Small intestine (tissue), 7 donors: ENCODE results near the gene TBC1D14. TPM values are rescaled to one million over a fixed set of nuclear protein-coding genes. Genes with fewer than 3 reads are reported as not detected.

Experiments
- DNase-seq, 2 donors: peaks; one replicate each; pipeline versions ENCODE4 v3.0.0 to v3.0.0-alpha.2; 2013
- FAIRE-seq: peaks from 2 replicates; lab custom pipeline; 2012; peaks lifted over from hg19 to GRCh38; lab: Jason Lieb, UNC
- H3K27ac ChIP-seq, 3 donors: one replicate each; pipeline ENCODE4 v1.5.1; 2013; ENCODE audit warnings: low read length in 2 of 3, mild to moderate bottlenecking in 2 of 3, control low read depth in 1 of 3, inconsistent platforms in 1 of 3, low read depth in 1 of 3, moderate library complexity in 1 of 3
- H3K27me3 ChIP-seq, 3 donors: one replicate each; pipeline ENCODE4 v1.6.1; 2013; ENCODE audit warnings: low read length in 3 of 3, inconsistent platforms in 1 of 3; ENCODE audit not compliant: control insufficient read depth in 3 of 3, insufficient read depth in 3 of 3
- H3K36me3 ChIP-seq, 3 donors: one replicate each; pipeline ENCODE4 v1.6.1; 2013; ENCODE audit warnings: low read length in 3 of 3, inconsistent platforms in 1 of 3, low read depth in 1 of 3, mild to moderate bottlenecking in 1 of 3, moderate library complexity in 1 of 3; ENCODE audit not compliant: control insufficient read depth in 3 of 3, insufficient read depth in 2 of 3
- H3K4me1 ChIP-seq, 3 donors: one replicate each; pipeline ENCODE4 v1.6.1; 2013; ENCODE audit warnings: low read length in 2 of 3, inconsistent platforms in 1 of 3, low read depth in 1 of 3, mild to moderate bottlenecking in 1 of 3, moderate library complexity in 1 of 3; ENCODE audit not compliant: control insufficient read depth in 3 of 3, insufficient read depth in 2 of 3
- H3K4me3 ChIP-seq, 3 donors: one replicate each; pipeline ENCODE4 v1.5.1; 2013; ENCODE audit warnings: low read length in 3 of 3, control low read depth in 1 of 3, inconsistent platforms in 1 of 3, low read depth in 1 of 3, mild to moderate bottlenecking in 1 of 3, moderate library complexity in 1 of 3
- H3K9me3 ChIP-seq, 2 donors: one replicate each; pipeline ENCODE4 v1.6.1; 2013; ENCODE audit warnings: low read depth in 1 of 2, low read length in 1 of 2; ENCODE audit not compliant: control insufficient read depth in 2 of 2, insufficient read depth in 1 of 2
- WGBS, 3 donors: extraction: QIAGEN DNeasy Blood & Tissue Kit; methylation state at CpG; one replicate each; pipeline ENCODE4 v1.1.7; 2013; 5-methylcytosine and 5-hydroxymethylcytosine counted together
- polyA plus RNA-seq, 4 donors: library from polyadenylated mRNA; stranded (reverse) in 3 of 4; unstranded in 1 of 4; fragments of 200-250 nt in 3 of 4; fragments of 120-200 nt in 1 of 4; gene quantifications; one replicate each; pipeline versions ENCODE4 v1.2.1 to v1.2.3, GENCODE V29; 2013
- donor health status: healthy with polysubstance abuse.
- donor health status: control.
- donor health status: control.
- donor health status: Bipolar disorder and iron deficiency.
- donor health status: healthy.

TBC1D14 gene
- polyA plus RNA-seq, 4 donors: 16.8 to 57.8 (median 25.2) TPM

GRCh38 chr4:7045961-7046921 lies 136.6 kb downstream of the TBC1D14 start:
- Histone ChIP-seq H3K27me3 (peaks cover 0 to 3% (median 0%) of the 10 kb centered on the region in 3 donors), H3K27ac (no peak overlapping the region), H3K9me3 (no peaks in the 10 kb centered on the region), H3K4me3 (no peak overlapping the region), H3K4me1 (peaks cover 0 to 18% (median 16%) of the 10 kb centered on the region in 3 donors), H3K36me3 (peaks cover 0 to 56% (median 0%) of the 10 kb centered on the region in 3 donors)
- DNase-seq: no peak
- FAIRE-seq: no peak
- WGBS, 3 donors: 80 to 86% (median 85%) methylated on average over 23 of the region's 23 CpGs

GRCh38 chr4:7046971-7047370 lies 137.3 kb downstream of the TBC1D14 start:
- no peaks in the 10 kb centered on the region for H3K9me3 ChIP-seq
- no peak for FAIRE-seq
- 88 to 93% (median 92%) methylated on average over 9 of the region's 9 CpGs for WGBS, 3 donors

GRCh38 chr4:7048642-7049041 lies 139.0 kb downstream of the TBC1D14 start:
- peaks cover 0 to 77% (median under 1%) of the 10 kb centered on the region in 3 donors for H3K36me3 ChIP-seq
- no peaks in the 10 kb centered on the region for H3K9me3 ChIP-seq
- 93 to 95% (median 95%) methylated on average over 12 of the region's 12 CpGs for WGBS, 3 donors
- no peak overlapping the region for H3K4me3 ChIP-seq
- peaks cover 0 to 16% (median 10%) of the 10 kb centered on the region in 3 donors for H3K4me1 ChIP-seq
- FAIRE-seq: no peak
- no peak for DNase-seq
- H3K27ac ChIP-seq: no peak overlapping the region
- H3K27me3 ChIP-seq: no peaks in the 10 kb centered on the region

More at GRCh38 chr4:7046971-7047370, 137.3 kb downstream of the TBC1D14 start:
- peaks cover 0 to 16% (median 11%) of the 10 kb centered on the region in 3 donors for H3K4me1 ChIP-seq
- no peak for DNase-seq
- H3K36me3 ChIP-seq: peaks cover 0 to 61% (median 0%) of the 10 kb centered on the region in 3 donors
- H3K4me3 ChIP-seq: no peak overlapping the region
- H3K27me3 ChIP-seq: no peaks in the 10 kb centered on the region
- no peak overlapping the region for H3K27ac ChIP-seq

DNA sequence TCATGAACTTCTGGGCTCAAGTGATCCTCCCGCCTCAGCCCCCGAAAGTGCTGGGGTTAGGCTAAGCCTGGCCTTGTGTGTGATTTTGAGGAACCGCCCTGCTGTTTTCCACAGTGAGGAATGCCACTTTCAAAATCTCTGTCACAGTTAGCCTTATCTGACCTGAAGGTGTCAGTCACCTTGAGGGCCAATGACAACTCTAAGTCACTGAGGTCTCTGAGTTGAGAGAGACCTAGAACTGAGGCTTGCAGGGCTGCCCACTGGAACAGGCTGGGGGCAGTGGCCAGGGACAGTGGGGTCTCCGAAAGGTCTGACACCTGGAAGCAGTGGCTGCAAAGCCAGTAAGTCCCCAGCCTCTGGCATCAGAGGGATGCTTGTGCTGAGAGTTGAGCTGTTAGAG lies 139.7 kb downstream of the TBC1D14 start:
- Histone ChIP-seq H3K27me3 (no peaks in the 10 kb centered on the region), H3K4me3 (no peak overlapping the region), H3K9me3 (no peaks in the 10 kb centered on the region), H3K36me3 (peaks cover 0 to 84% (median 6%) of the 10 kb centered on the region in 3 donors), H3K4me1 (peaks cover 0 to 16% (median 10%) of the 10 kb centered on the region in 3 donors), H3K27ac (no peak overlapping the region)
- DNase-seq: no peak
- no peak for FAIRE-seq
- 85 to 95% (median 89%) methylated on average over 4 of the region's 4 CpGs for WGBS, 3 donors

DNA sequence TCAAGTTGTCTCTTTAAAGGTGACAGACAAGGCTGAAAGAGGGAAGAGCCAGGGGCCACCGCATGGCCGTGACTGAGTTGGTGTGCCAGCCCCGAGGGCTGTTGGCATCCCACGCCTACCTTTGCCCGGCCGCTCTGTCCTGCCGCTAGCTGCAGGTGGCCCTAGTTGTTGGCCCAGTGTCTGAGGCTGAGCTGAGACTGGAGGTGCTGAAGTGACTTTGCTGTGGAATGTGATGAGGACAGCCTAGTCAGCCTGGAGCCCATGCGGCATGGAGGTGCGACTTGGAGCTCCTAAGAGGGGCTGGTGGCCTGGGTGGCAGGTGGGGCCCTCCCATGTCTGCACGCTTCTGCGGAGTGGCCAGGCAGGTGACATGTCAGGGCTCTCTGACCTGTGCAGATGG lies 140.1 kb downstream of the TBC1D14 start:
- no peaks in the 10 kb centered on the region for H3K9me3 ChIP-seq
- DNase-seq: no peak
- H3K36me3 ChIP-seq: peaks cover 0 to 88% (median 10%) of the 10 kb centered on the region in 3 donors
- WGBS, 3 donors: 70 to 88% (median 73%) methylated on average over 11 of the region's 11 CpGs
- no peak overlapping the region for H3K4me3 ChIP-seq
- peaks cover 0 to 16% (median 8%) of the 10 kb centered on the region in 3 donors for H3K4me1 ChIP-seq
- FAIRE-seq: no peak
- H3K27me3 ChIP-seq: no peaks in the 10 kb centered on the region
- no peak overlapping the region for H3K27ac ChIP-seq

- WGBS, 3 donors: 76 to 85% (median 77%) methylated on average over 34 to 36 of the region's 36 CpGs
- no peaks in the 10 kb centered on the region for H3K9me3 ChIP-seq
- no peaks in the 10 kb centered on the region for H3K27me3 ChIP-seq
- H3K4me3 ChIP-seq: no peak overlapping the region
- H3K27ac ChIP-seq: no peak overlapping the region
- H3K36me3 ChIP-seq: peaks cover 0 to 94% (median 17%) of the 10 kb centered on the region in 3 donors
- peaks cover 0 to 8% (median 0%) of the 10 kb centered on the region in 3 donors for H3K4me1 ChIP-seq
- DNase-seq (no peak), FAIRE-seq (no peak)
Observed at GRCh38 chr4:7050481-7051143, 141.0 kb downstream of the TBC1D14 start.

DNA sequence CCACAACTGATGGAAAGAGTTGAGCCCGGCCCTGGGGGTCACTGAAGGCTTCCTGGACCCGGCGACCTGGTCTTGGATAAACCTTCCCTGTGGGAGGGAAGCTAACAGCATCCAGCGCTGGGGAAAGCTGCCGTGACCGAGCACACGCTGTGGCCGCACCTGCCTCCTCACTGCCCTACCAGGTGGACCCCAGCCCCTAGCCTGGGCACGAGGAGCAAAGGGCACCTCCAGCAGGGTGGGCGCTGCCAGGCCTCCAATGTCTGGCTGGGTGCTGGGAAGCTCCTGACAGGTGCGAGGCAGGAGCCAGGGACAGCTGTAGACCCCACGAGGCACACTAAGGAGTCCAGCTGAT lies 141.5 kb downstream of the TBC1D14 start:
- FAIRE-seq: no peak
- H3K36me3 ChIP-seq: peaks cover 0 to 94% (median 20%) of the 10 kb centered on the region in 3 donors
- WGBS, 3 donors: 75 to 88% (median 81%) methylated on average over 12 of the region's 12 CpGs
- no peak overlapping the region for H3K4me3 ChIP-seq
- peaks cover 0 to 3% (median 0%) of the 10 kb centered on the region in 3 donors for H3K4me1 ChIP-seq
- H3K27ac ChIP-seq: no peak overlapping the region
- no peak for DNase-seq
- no peaks in the 10 kb centered on the region for H3K27me3 ChIP-seq
- H3K9me3 ChIP-seq: no peaks in the 10 kb centered on the region

GRCh38 chr4:7051905-7052304 lies 142.3 kb downstream of the TBC1D14 start:
- DNase-seq: no peak
- 92 to 94% (median 94%) methylated on average over 12 to 14 of the region's 14 CpGs for WGBS, 3 donors
- H3K27ac ChIP-seq: no peak overlapping the region
- no peaks in the 10 kb centered on the region for H3K27me3 ChIP-seq
- no peak for FAIRE-seq
- H3K9me3 ChIP-seq: no peaks in the 10 kb centered on the region
- peaks cover 0 to 91% (median 23%) of the 10 kb centered on the region in 3 donors for H3K36me3 ChIP-seq
- no peaks in the 10 kb centered on the region for H3K4me1 ChIP-seq
- no peak overlapping the region for H3K4me3 ChIP-seq
